Measurements from ENCODE around the gene PDE6A.
A peak's percentile ranks its signal among the peaks of the same experiment; 100 is the strongest.

The PDE6A gene

DNA sequence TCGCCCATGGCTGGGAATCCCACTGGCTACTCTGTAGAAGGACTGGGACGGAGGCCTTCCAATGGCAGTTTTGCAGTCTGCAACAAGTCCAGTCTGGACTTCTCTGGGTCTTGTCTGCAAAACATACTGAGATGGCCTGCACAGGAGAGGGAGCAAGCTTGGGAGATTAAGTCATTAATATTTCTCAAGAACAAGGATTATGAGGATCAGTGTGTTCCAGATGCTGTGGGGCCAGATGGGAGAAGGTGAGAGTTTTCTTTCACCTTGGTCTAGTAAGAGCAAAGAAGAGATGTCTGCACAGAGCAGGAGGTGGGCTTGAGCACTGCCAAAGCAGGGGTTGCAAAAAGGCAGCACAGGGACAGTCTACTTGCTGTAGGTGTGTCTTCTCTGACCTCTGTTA is at the start of gene PDE6A:
PDE6A (minus strand) TSS at position 128 of the 400 bp plus-strand sequence; CDS start at position 8, 120 bp downstream.
- peak; percentile 68 for DNase-seq (ENCODE audit: low spot score)

DNA sequence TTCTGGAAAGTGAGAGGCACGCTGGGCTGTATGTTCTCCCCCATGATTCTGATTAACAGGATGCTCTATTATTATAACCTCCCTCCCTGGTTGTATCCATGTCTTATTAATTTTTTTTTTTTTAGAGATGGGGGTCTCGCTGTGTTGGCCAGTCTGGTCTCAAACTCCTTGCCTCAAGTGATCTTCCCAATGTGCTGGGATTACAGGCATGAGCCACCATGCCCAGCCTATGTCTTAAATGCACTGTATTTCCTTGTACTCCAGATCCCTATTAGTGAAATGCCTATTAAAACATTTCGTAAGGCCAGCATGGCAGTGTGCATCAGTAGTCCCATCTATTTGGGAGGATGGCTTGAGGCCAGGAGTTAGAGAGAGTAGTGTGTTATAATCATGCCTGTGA is 48.9 kb upstream of the PDE6A start:
- DNase-seq (ENCODE audit: low spot score), result no peak

- DNase-seq (ENCODE audit: low spot score), result peak; percentile 69
Observed at GRCh38 chr5:149990518-149991376, 46.2 kb upstream of the PDE6A start.

DNA sequence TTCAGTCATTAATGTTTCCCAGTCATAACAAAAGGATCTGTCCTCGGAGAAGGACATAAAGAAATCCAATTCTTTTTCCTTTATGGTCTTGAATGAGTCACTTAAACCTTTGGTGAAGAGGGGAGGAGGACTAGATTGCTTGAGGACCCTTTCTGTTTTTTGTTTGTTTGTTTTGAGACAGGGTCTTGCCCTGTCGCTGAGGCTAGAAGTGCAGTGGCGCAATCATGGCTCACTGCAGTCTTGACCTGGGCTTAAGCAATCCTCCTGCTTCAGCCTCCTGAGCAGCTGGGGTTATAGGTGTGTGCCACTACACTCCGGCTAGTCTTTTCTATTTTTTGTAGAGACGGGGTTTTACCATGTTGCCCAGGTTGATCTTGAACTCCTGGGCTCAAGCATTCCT is 43.5 kb upstream of the PDE6A start:
- DNase-seq (ENCODE audit: low spot score), result no peak

- DNase-seq (ENCODE audit: low spot score), result no peak
Observed at GRCh38 chr5:149982505-149982904, 37.9 kb upstream of the PDE6A start.

- DNase-seq (ENCODE audit: low spot score), result no peak
Observed at GRCh38 chr5:149981206-149981605, 36.6 kb upstream of the PDE6A start.

GRCh38 chr5:149979896-149980295 is 35.3 kb upstream of the PDE6A start:
- DNase-seq (ENCODE audit: low spot score), result no peak

DNA sequence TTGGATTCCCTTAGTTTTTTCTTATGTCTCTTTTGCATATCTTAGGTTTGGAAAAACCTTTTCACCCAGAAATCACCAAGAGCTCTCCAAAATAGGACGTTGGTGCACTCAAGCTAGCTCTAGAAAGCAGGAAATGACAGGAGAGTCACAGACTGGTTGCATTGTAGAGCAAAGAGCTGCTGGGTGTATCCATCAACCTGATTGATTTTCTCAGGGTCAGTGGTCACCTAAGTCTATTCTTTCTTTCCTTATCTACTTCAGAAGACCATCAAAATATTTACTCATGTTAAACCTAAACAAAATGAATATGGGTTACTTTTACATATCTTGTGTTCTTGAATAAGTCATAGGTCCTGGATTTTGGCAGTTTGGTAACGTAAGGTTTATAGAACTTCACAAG is 30.8 kb upstream of the PDE6A start:
- no peak for DNase-seq (ENCODE audit: low spot score)

DNA sequence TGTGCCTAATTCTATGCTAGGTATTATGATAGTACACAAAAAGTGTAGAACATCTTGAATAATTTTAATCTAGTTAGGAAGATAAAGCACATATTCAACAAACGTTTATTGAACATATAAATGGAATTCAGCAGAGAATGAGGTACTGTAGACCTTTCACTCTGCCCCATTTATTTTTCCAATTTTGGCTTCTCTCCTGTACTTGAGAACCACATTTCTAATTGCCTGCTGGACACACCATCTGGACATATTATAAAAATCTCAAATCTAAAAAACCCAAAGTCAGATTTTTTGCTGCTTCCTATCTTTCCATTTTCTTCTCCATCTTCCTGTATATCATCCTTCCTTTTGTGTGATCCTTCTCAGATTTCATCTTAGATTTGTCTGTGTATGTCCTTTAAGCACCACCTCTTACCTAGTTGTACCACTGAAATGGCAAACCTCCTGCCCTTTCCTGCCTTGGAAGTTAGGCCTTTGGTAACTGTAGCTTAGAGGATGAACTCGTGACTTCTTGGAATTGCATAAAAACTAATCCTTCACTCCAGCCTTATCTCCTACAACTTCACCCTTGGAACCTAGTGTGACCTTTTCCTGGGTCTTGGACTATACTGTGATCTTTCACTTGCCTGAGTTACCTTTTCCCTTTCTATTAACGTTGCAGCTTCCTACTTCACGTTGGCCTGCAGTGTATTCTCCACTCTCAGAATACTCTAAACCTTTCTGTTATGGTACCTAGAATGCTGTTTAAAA is 24.8 kb upstream of the PDE6A start:
- DNase-seq (ENCODE audit: low spot score), result no peak

- no peak for DNase-seq (ENCODE audit: low spot score)
Observed at GRCh38 chr5:149966946-149967345, 22.4 kb upstream of the PDE6A start.

DNA sequence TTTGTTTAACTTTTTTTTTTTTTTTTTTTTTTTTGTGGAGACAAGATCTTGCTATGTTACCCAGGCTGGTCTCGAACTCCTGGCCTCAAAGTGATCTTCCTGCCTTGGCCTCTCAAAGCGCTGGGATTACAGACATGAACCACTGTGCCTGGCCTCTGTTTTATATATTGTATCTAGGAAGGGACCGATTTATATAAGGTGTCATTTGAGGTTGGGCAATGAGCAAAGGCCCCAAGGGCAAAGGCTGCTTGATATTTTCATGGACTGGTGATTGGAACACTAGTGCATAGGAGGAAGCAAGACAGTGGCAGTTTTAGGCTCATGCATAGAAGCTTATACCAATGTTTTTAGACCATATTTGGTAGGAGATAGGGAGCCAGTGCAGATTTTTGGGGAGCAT is 19.1 kb upstream of the PDE6A start:
- no peak for DNase-seq (ENCODE audit: low spot score)

DNA sequence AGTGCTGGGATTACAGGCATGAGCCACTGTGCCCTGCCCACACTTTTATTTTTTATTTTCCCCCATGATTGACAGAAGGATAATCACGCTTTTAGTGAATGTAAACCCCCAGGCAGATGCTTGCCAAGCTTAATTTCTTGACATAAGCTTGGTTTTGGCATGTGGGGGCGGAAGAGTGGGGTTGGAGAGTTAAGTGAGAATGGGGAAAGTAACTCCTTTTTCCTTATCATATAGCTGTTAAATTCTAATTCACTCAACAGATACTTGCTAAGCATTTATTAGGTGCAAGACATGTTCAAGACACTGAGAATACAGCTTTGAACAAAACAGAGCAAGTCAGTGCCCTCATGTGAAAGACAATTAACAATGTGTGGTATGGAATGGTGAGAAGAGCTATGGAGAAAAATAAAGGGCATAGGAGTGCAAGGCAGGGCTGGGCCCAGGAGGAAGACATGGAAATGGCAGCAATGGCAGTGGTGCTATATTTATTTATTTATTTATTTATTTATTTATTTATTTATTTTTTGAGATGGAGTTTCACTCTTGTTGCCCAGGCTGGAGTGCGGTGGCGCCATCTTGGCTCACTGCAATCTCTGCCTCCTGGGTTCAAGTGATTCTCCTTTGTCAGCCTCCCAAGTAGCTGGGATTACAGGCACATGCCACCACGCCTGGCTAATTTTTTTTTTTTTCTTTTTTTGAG is 18.2 kb upstream of the PDE6A start:
- DNase-seq (ENCODE audit: low spot score), result no peak

- peak; percentile 55 for DNase-seq (ENCODE audit: low spot score)
Observed at GRCh38 chr5:149961957-149962409, 17.4 kb upstream of the PDE6A start.

GRCh38 chr5:149961186-149961685 is 16.6 kb upstream of the PDE6A start:
- no peak for DNase-seq (ENCODE audit: low spot score)

DNA sequence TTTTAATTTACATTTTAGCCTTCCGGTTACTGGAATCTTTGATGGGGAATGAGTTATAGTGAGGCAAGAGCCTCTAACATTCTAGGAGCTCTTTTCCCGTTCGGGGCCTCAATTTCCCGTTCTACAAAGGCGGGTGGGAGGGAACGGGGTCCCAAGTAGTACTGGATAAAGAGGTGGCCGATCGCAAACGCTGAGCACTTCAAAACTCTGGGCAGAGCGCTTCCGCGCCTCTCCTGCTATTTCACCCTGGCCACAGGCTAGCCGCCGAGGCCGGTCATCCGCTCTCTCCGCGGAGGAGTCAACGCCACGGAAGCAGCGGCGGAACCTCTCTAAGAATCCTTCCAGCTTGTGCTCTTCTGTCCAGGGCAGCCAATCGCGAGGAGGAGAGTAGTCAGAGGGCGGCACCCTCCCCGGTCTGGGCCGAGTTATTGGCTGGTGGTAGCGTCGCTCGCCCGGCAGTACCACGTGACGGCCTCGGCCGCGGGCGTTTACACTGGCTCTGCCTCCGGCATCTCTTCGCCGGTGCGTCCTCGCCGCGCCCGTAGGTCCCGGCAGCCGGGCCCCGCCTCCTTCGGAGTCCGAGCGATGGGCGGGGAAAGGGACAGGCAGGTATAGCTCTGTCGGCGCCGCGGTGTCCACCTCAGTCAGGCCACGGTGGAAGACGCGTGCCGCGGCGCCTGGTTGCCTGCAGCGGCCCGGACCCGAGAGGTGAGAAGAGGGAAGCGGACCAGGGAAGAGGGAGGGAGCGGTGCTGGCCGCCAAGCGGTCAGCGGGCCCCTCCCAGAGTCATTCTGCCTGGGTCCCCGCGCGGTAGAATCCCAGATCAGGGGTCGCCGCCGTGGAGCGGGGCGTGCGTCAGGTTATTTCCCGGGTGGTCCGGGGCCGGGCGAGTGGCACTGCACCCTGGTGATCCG is 15.9 kb upstream of the PDE6A start, which contains the start of gene SLC26A2:
SLC26A2 (plus strand) TSS at position 487 of the 914 bp plus-strand sequence. CDS start 16,895 bp downstream, outside the sequence.
- DNase-seq (ENCODE audit: low spot score), result peak; percentile 96

DNA sequence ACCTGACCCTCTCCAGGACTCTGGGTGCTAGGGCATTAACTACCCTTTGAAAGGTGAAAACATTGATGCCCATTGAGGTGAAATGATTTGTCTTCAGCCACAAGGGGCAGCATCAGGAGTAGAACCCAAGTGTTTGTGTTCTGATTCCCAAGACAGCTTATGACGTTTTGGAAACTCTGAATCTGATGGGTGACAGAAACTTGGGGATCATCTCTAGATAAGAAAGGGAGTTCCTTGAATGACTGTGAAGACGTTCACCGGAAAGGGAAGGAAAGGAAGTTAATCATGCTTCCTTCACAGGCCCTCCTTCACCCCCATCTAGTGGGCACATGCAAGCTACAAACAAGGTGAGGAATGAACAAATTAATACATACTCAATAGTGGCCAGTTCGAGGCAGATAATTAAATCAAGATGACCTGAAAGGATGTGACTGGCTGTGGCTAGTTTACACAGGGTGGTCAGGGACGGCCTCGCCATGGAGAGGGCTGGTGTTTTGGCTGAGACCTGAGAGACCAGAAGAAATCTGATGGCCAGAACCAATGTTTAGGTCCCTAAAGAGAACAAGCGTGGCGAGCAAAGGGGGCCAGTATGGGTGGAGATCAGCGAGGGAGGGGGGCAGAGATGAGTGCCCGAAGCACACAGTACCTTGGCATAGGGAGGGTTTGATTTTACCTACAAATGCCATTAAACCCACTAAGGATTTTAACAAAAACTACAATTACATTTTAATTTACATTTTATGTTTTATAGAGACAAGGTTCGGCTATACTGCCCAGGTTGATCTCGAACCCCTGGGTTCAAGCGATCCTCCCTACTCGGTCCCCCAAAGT is 15.0 kb upstream of the PDE6A start:
- DNase-seq (ENCODE audit: low spot score), result peak; percentile 56

DNA sequence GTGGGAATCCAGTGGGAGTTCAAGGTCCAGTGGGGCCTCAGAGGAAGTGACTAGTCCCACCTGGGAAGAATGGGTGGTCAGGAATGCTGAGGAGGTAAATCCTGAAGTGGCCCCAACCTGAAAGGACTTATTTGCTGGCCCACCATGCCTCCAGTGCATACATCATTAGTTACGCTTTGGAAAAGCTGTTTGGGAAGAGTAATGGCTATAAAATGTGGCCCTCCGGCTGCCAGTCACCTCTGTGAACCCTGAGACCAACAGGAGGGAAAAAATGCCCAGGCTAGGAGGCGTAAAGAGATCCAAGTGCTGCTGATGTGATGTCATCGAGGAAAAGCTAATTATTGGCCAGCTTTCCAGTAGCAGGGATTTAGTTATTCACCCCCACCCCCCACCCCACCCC is 13.3 kb upstream of the PDE6A start:
- DNase-seq (ENCODE audit: low spot score), result no peak

GRCh38 chr5:149956685-149957084 is 12.1 kb upstream of the PDE6A start:
- no peak for DNase-seq (ENCODE audit: low spot score)

DNA sequence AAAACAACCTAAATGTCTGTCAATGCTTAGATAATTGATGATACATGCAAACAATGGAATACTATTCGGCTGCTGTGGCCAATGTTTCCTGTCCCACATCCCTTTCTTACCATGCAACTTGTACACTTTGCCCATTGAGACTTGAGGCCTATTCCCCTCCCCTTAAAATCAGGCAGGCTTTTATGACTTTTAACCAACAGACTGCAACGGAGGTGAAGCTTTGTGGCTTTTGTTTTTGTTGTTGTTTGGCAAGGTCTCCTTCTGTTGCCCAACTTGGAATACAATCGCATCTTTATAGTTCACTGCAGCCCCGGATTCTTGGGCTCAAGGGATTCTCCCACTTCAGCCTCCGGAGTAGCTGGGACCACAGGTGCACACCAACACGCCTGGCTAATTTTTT is 10.2 kb upstream of the PDE6A start:
- DNase-seq (ENCODE audit: low spot score), result no peak

GRCh38 chr5:149953436-149954121 is 9.0 kb upstream of the PDE6A start:
- DNase-seq (ENCODE audit: low spot score), result no peak
